H1 (cell line): ENCODE measurements around the gene PCF11.

ENCODE experiments used
- CTCF ChIP-seq, 3 experiments: IDR thresholded peaks; 1 replicate in 2 of 3; 2 replicates in 1 of 3; pipeline versions ENCODE4 v1.5.1 to v1.6.1; 2011; ENCODE audit warnings: low read length in 3 of 3, mild to moderate bottlenecking in 3 of 3, inconsistent platforms in 2 of 3, low read depth in 1 of 3, moderate library complexity in 1 of 3; ENCODE audit not compliant: insufficient read depth in 1 of 3; ENCODE audit errors: control extremely low read depth in 1 of 3
- EGR1 ChIP-seq: IDR thresholded peaks from 2 replicates; pipeline ENCODE4 v1.6.1; 2011; ENCODE audit warnings: low read depth, low read length, borderline replicate concordance

DNA sequence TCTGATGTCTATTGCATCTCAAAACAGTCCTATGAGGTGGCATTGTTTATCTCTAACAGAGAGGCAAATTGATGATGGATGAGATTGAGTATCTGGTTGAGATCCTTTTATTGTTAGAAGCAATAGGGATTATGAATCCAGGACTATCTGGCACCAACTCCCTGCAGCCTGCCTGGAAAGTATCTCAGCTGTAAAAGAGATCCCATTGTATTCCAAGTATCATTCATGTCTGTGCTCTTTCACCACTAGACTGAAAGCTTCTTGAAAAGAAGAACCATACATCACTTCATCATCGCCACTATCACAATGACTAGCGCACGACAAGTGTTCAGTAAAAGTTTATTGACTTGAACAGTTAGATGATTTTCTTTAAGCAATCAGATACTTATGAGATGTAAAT lies 41.9 kb upstream of the PCF11 start:
- TF ChIP-seq CTCF (IDR thresholded peaks at IDR 0.05; ENCODE audit: control extremely low read depth in 1 of 3, insufficient read depth in 1 of 3, low read depth in 1 of 3, low read length in 3 of 3) = no peak
- TF ChIP-seq EGR1 = no peak
